Heart left ventricle (tissue), 13 donors: ENCODE results near the gene CBX2.

Experiments
- POLR2A ChIP-seq, 2 donors: fragments of 450-650 bp; IDR thresholded peaks; one replicate each; pipeline ENCODE4 v1.6.1; 2017; ENCODE audit warnings: antibody characterized with exemption in 2 of 2, mild to moderate bottlenecking in 2 of 2, moderate library complexity in 2 of 2
- TF ChIP-seq, protein P1 (sequence below), 12 donors: fragments of 200-600 bp; sonication (generic) in 4 of 12; IDR thresholded peaks; one replicate each; pipeline versions ENCODE4 v1.5.0 to v1.8.0; 2018 to 2022; ENCODE audit warnings: antibody characterized with exemption in 12 of 12, mild to moderate bottlenecking in 5 of 12
- donor health status: ischemic (EF 13 %, LVEDD 7.1; RV severe dilation, severe dysfunction).
- donor health status: DM: no; HTN: yes; CAD: no.
- donor health status: DM: no; HTN: no; CAD: no.
- donor health status: ischemic (EF 25% LVEDD 6.9; RV normal size, moderate dysfunction).
- donor health status: ischemic (EF 25% LVEDD 5.7; RV mildly dilated, moderate dysfunction).
- donor health status: ischemic (EF 35%, LVEDD 5.7; RV mildly dilated, moderate dysfunction).
- donor health status: nonischemic (EF 11% LVEDD 7.7; RV severe dilation, severe dysfunction).
- donor health status: DM: yes; HTN: yes; CAD: no.
- donor health status: PGD.
- donor health status: ischemic (EF 29% LVEDD 5.4; RV normal size, mild dysfunction).
- donor health status: nonischemic (EF 23%, LVEDD 6.1; RV moderate dilation, normal function).

DNA sequence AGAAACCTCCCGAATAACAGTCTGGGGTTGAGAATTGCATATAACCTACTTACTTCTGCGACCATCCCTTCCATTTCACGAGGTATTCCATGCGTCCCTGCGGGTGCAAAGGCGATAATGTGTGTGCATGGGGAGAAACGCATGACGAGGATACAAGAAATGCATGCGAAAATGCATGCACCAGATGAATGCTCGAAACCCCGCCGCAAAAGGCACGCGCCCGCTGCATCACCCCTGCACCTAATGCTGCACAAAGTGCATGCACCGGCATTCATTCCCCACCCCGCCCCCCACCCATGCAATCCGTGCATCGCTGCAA is 18.5 kb downstream of the CBX2 start:
- TF ChIP-seq, protein P1, sequence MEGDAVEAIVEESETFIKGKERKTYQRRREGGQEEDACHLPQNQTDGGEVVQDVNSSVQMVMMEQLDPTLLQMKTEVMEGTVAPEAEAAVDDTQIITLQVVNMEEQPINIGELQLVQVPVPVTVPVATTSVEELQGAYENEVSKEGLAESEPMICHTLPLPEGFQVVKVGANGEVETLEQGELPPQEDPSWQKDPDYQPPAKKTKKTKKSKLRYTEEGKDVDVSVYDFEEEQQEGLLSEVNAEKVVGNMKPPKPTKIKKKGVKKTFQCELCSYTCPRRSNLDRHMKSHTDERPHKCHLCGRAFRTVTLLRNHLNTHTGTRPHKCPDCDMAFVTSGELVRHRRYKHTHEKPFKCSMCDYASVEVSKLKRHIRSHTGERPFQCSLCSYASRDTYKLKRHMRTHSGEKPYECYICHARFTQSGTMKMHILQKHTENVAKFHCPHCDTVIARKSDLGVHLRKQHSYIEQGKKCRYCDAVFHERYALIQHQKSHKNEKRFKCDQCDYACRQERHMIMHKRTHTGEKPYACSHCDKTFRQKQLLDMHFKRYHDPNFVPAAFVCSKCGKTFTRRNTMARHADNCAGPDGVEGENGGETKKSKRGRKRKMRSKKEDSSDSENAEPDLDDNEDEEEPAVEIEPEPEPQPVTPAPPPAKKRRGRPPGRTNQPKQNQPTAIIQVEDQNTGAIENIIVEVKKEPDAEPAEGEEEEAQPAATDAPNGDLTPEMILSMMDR (IDR thresholded peaks at IDR 0.05) = no peak
- no peak for TF ChIP-seq POLR2A (IDR thresholded peaks at IDR 0.05)
